H9 (cell line): ENCODE results near the gene CCDC9B. TPM values are rescaled to one million over a fixed set of nuclear protein-coding genes. Genes with fewer than 3 reads are reported as not detected.

Experiments used
- DNase-seq: peaks from one replicate; pipeline ENCODE4 v3.0.0-alpha.2; 2017
- H2AFZ ChIP-seq: one replicate; pipeline ENCODE4 v1.6.1; 2013; ENCODE audit warnings: mild to moderate bottlenecking, low read length, control low read depth, moderate library complexity
- H2AK5ac ChIP-seq: 2 replicates; pipeline ENCODE4 v1.6.1; 2013; ENCODE audit warnings: low read length, control low read depth, mixed read lengths; ENCODE audit not compliant: insufficient read length
- H2BK120ac ChIP-seq: one replicate; pipeline ENCODE4 v1.6.1; 2013; ENCODE audit warnings: low read depth, mild to moderate bottlenecking, low read length, control low read depth, inconsistent platforms; ENCODE audit not compliant: poor library complexity, severe bottlenecking
- H2BK12ac ChIP-seq: 2 replicates; pipeline ENCODE4 v1.6.1; 2013; ENCODE audit warnings: low read length, control low read depth, mixed read lengths, low read depth; ENCODE audit not compliant: insufficient read length
- H2BK15ac ChIP-seq: 2 replicates; pipeline ENCODE4 v1.6.1; 2013; ENCODE audit warnings: low read depth, low read length, control low read depth
- H2BK20ac ChIP-seq: one replicate; pipeline ENCODE4 v1.6.1; 2013; ENCODE audit warnings: low read depth, mild to moderate bottlenecking, low read length, control low read depth, inconsistent platforms; ENCODE audit not compliant: poor library complexity, severe bottlenecking
- H2BK5ac ChIP-seq: 2 replicates; pipeline ENCODE4 v1.6.1; 2013; ENCODE audit warnings: low read length, control low read depth, mixed read lengths; ENCODE audit not compliant: insufficient read length
- H3K14ac ChIP-seq: 2 replicates; pipeline ENCODE4 v1.6.1; 2013; ENCODE audit warnings: low read length, control low read depth; ENCODE audit not compliant: insufficient read depth
- H3K18ac ChIP-seq: 2 replicates; pipeline ENCODE4 v1.6.1; 2013; ENCODE audit warnings: low read depth, mild to moderate bottlenecking, mixed read lengths, low read length, control low read depth; ENCODE audit not compliant: insufficient read length
- H3K23ac ChIP-seq: 2 replicates; pipeline ENCODE4 v1.6.1; 2013; ENCODE audit warnings: low read length, control low read depth, mixed read lengths, low read depth; ENCODE audit not compliant: insufficient read length
- H3K23me2 ChIP-seq: 2 replicates; pipeline ENCODE4 v1.6.1; 2013; ENCODE audit warnings: low read depth, mild to moderate bottlenecking, mixed read lengths, low read length, control low read depth; ENCODE audit not compliant: insufficient read length, poor library complexity, severe bottlenecking
- H3K27ac ChIP-seq: 2 replicates; pipeline ENCODE4 v1.5.1; 2013; ENCODE audit warnings: low read length, control low read depth, mixed read lengths, low read depth; ENCODE audit not compliant: insufficient read length
- H3K27me3 ChIP-seq: 2 replicates; pipeline ENCODE4 v1.6.1; 2013; ENCODE audit warnings: low read length, control low read depth, inconsistent platforms; ENCODE audit not compliant: insufficient read depth
- H3K4ac ChIP-seq: 2 replicates; pipeline ENCODE4 v1.6.1; 2013; ENCODE audit warnings: low read depth, mild to moderate bottlenecking, control low read depth, inconsistent platforms, low read length, moderate library complexity
- H3K4me1 ChIP-seq: 2 replicates; pipeline ENCODE4 v1.6.1; 2013; ENCODE audit warnings: low read length, control low read depth, inconsistent platforms; ENCODE audit not compliant: insufficient read depth
- H3K4me2 ChIP-seq: 2 replicates; pipeline ENCODE4 v1.6.1; 2013; ENCODE audit warnings: low read length, control low read depth, mixed read lengths; ENCODE audit not compliant: insufficient read length, insufficient read depth
- H3K56ac ChIP-seq: 2 replicates; pipeline ENCODE4 v1.6.1; 2013; ENCODE audit warnings: low read depth, mild to moderate bottlenecking, mixed read lengths, low read length, control low read depth; ENCODE audit not compliant: insufficient read length
- H3K79me1 ChIP-seq: 2 replicates; pipeline ENCODE4 v1.6.1; 2013; ENCODE audit warnings: low read depth, mild to moderate bottlenecking, moderate library complexity, low read length, control low read depth, inconsistent platforms; ENCODE audit not compliant: insufficient read depth, poor library complexity, severe bottlenecking
- H3K79me2 ChIP-seq: 2 replicates; pipeline ENCODE4 v1.6.1; 2013; ENCODE audit warnings: low read length, control low read depth, inconsistent platforms; ENCODE audit not compliant: insufficient read depth
- H3K9ac ChIP-seq: 2 replicates; pipeline ENCODE4 v1.6.1; 2013; ENCODE audit warnings: low read length, control low read depth, mixed read lengths; ENCODE audit not compliant: insufficient read length; ENCODE audit errors: extremely low read depth
- H3K9me3 ChIP-seq: one replicate; pipeline ENCODE4 v1.6.1; 2013; ENCODE audit warnings: low read depth, low read length, inconsistent platforms; ENCODE audit not compliant: control insufficient read depth
- H3T11ph ChIP-seq: one replicate; pipeline ENCODE4 v1.6.1; 2013; ENCODE audit warnings: mild to moderate bottlenecking, low read length, control low read depth, inconsistent platforms
- H4K20me1 ChIP-seq: one replicate; pipeline ENCODE4 v1.6.1; 2013; ENCODE audit not compliant: control insufficient read depth, insufficient read length, insufficient read depth
- H4K5ac ChIP-seq: 2 replicates; pipeline ENCODE4 v1.6.1; 2013; ENCODE audit warnings: low read depth, mild to moderate bottlenecking, mixed read lengths, low read length, control low read depth; ENCODE audit not compliant: insufficient read length
- H4K8ac ChIP-seq: replicated peaks from 2 replicates; pipeline ENCODE4 v1.6.1; 2013; ENCODE audit warnings: low read length, control low read depth, mixed read lengths, low read depth; ENCODE audit not compliant: insufficient read length
- H4K91ac ChIP-seq: 2 replicates; pipeline ENCODE4 v1.6.1; 2013; ENCODE audit warnings: low read depth, mild to moderate bottlenecking, moderate library complexity, mixed read lengths, low read length, control low read depth; ENCODE audit not compliant: insufficient read length
- H3K27ac Mint-ChIP-seq, 3 experiments: 2 replicates in 2 of 3; 3 replicates in 1 of 3; pipeline ENCODE4 v1.8.0; 2020 to 2021; ENCODE audit warnings: mixed read lengths in 3 of 3, mild to moderate bottlenecking in 1 of 3, moderate library complexity in 1 of 3
- H3K27me3 Mint-ChIP-seq: 2 replicates; pipeline ENCODE4 v1.8.0; 2021; ENCODE audit warnings: low read depth, mild to moderate bottlenecking, moderate library complexity, mixed read lengths
- H3K36me3 Mint-ChIP-seq, 3 experiments: 2 replicates in 2 of 3; 3 replicates in 1 of 3; pipeline ENCODE4 v1.8.0; 2020 to 2021; ENCODE audit warnings: low read depth in 3 of 3, mixed read lengths in 3 of 3; ENCODE audit not compliant: insufficient read depth in 1 of 3
- H3K4me1 Mint-ChIP-seq, 2 experiments: 2 replicates each; pipeline ENCODE4 v1.8.0; 2020; ENCODE audit warnings: mixed read lengths in 2 of 2
- H3K4me3 Mint-ChIP-seq, 2 experiments: 2 replicates in 1 of 2; 3 replicates in 1 of 2; pipeline ENCODE4 v1.8.0; 2020 to 2021; ENCODE audit warnings: mild to moderate bottlenecking in 2 of 2, mixed read lengths in 2 of 2, moderate library complexity in 1 of 2
- H3K9me3 Mint-ChIP-seq, 2 experiments: 2 replicates in 1 of 2; 3 replicates in 1 of 2; pipeline ENCODE4 v1.8.0; 2020; ENCODE audit warnings: mild to moderate bottlenecking in 2 of 2, mixed read lengths in 2 of 2, moderate library complexity in 1 of 2
- WGBS: extraction: QIAGEN DNeasy Blood & Tissue Kit; methylation state at CpG from one replicate; pipeline ENCODE4 v1.1.7; 2013; ENCODE audit warnings: missing lambda C conversion rate, low lambda C conversion rate, mixed read lengths; ENCODE audit not compliant: insufficient read length; ENCODE audit errors: extremely low coverage; 5-methylcytosine and 5-hydroxymethylcytosine counted together
- total RNA-seq: library from RNA; stranded (reverse); gene quantifications from 2 replicates; pipeline ENCODE4 v1.2.1, GENCODE V29; 2021
- TF ChIP-seq, protein P1 (sequence below): fragments of 200-600 bp; sonication (generic); conservative IDR thresholded peaks from 3 replicates; pipeline ENCODE4 v1.8.0; 2021; ENCODE audit warnings: antibody characterized with exemption, mild to moderate bottlenecking

Gene CCDC9B
- total RNA-seq, 1 experiment from 2014 or later: 0.48 TPM

DNA sequence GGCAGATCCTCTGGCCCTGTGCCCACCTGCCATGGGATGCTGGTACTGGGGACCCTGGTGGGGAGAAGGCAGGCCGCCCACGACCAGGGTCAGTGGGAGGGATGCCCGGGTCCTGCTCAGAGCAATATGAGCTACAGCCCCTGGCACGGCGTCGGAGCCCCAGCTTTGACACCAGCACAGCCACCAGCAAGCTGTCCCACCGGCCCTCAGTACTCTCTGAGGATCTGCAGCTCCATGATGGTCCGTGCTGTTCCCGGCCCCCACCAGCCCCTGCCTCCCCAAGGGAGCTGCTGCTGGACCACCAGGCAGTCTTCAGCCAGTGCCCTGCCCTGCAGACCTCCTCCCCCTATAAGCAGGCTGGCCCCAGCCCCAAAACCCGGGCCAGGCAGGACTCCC is 28.7 kb upstream of the CCDC9B start:
- no peaks in the 10 kb centered on the region for H3K23me2 ChIP-seq
- H2BK120ac ChIP-seq: no peak overlapping the region
- no peak overlapping the region for H4K91ac ChIP-seq
- H3K18ac ChIP-seq: no peak overlapping the region
- no peak overlapping the region for H3K23ac ChIP-seq
- H4K8ac ChIP-seq: no peak overlapping the region
- no peak overlapping the region for H4K5ac ChIP-seq
- H2BK20ac ChIP-seq: no peak overlapping the region
- no peak for DNase-seq
- no CpG with 5 or more reads among the region's 10 CpGs for WGBS
- H3K79me2 ChIP-seq: no peaks in the 10 kb centered on the region
- Mint-ChIP-seq H3K27ac (no peak overlapping the region), H3K4me1 (peaks cover 23 to 24% of the 10 kb centered on the region in 2 experiments), H3K9me3 (peaks cover 0 to 2% of the 10 kb centered on the region in 2 experiments; a peak in 1 of 5 replicates), H3K4me3 (no peak overlapping the region), H3K36me3 (no peaks in the 10 kb centered on the region), H3K27me3 (peaks cover 51% of the 10 kb centered on the region)
- no peak overlapping the region for H3K4me2 ChIP-seq
- no peak overlapping the region for H3K56ac ChIP-seq
- H3T11ph ChIP-seq: no peak overlapping the region
- H3K9me3 ChIP-seq: no peaks in the 10 kb centered on the region
- H2BK5ac ChIP-seq: no peak overlapping the region
- H2BK12ac ChIP-seq: no peak overlapping the region
- H3K79me1 ChIP-seq: no peaks in the 10 kb centered on the region
- H3K4me1 ChIP-seq: peaks cover 6% of the 10 kb centered on the region; the same call in 1 of the 2 replicates
- no peak overlapping the region for H3K27ac ChIP-seq
- H3K27me3 ChIP-seq: no peaks in the 10 kb centered on the region; the same call in 1 of the 2 replicates
- H3K4ac ChIP-seq: no peak overlapping the region
- no peak overlapping the region for H3K14ac ChIP-seq
- TF ChIP-seq, protein P1, sequence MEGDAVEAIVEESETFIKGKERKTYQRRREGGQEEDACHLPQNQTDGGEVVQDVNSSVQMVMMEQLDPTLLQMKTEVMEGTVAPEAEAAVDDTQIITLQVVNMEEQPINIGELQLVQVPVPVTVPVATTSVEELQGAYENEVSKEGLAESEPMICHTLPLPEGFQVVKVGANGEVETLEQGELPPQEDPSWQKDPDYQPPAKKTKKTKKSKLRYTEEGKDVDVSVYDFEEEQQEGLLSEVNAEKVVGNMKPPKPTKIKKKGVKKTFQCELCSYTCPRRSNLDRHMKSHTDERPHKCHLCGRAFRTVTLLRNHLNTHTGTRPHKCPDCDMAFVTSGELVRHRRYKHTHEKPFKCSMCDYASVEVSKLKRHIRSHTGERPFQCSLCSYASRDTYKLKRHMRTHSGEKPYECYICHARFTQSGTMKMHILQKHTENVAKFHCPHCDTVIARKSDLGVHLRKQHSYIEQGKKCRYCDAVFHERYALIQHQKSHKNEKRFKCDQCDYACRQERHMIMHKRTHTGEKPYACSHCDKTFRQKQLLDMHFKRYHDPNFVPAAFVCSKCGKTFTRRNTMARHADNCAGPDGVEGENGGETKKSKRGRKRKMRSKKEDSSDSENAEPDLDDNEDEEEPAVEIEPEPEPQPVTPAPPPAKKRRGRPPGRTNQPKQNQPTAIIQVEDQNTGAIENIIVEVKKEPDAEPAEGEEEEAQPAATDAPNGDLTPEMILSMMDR: no peak
- H2AK5ac ChIP-seq: no peak overlapping the region
- no peak overlapping the region for H3K9ac ChIP-seq
- no peak overlapping the region for H2BK15ac ChIP-seq
- H4K20me1 ChIP-seq: no peaks in the 10 kb centered on the region
- H2AFZ ChIP-seq: no peak overlapping the region
